ENCODE results near the gene PARD3. TPM values are rescaled to one million over a fixed set of nuclear protein-coding genes. Genes with fewer than 3 reads are reported as not detected.

PARD3 gene
- total RNA-seq, 1 experiment from 2014 or later: 46.3 TPM

- intact Hi-C loops (cut with micrococcal nuclease): no loop called here
- ChIA-PET CTCF (no interaction called here), RAD21 (ENCODE audit: low non-redundant PET in 1 of 2, low total read pairs in 2 of 2, uncharacterized antibody in 2 of 2, unreplicated experiment in 2 of 2) (no interaction called here), POLR2A (no interaction called here)
- Histone ChIP-seq H3K27ac (ENCODE audit: low read depth, low read length) (no peak overlapping the region), H3K9ac (ENCODE audit: low read length) (no peak overlapping the region), H3K9me3 (ENCODE audit: control insufficient read depth in 1 of 2, insufficient read depth in 1 of 2, low read depth in 1 of 2, low read length in 2 of 2) (no peaks in the 10 kb centered on the region), H3K36me3 (ENCODE audit: control insufficient read depth in 1 of 2, insufficient read depth in 2 of 2, low read length in 2 of 2) (no peaks in the 10 kb centered on the region), H3K4me1 (ENCODE audit: control insufficient read depth in 1 of 2, insufficient read depth in 2 of 2, low read length in 2 of 2) (no peaks in the 10 kb centered on the region), H3K4me2 (ENCODE audit: low read length) (no peak overlapping the region), H3K27me3 (ENCODE audit: insufficient read depth, low read length) (no peaks in the 10 kb centered on the region), H3K9me2 (ENCODE audit: insufficient read depth) (no peaks in the 10 kb centered on the region), H4K20me1 (ENCODE audit: insufficient read depth) (0 out of 2 replicates have a peak, but pooled peaks cover 4% of the 10 kb centered on the region), H3K79me2 (ENCODE audit: insufficient read depth, low read length) (no peaks in the 10 kb centered on the region), H3K4me3 (replicated peaks in 1 of 2; ENCODE audit: low read depth in 1 of 2, low read length in 2 of 2) (no peak overlapping the region), H2AFZ (ENCODE audit: low read depth, low read length, poor library complexity, severe bottlenecking) (no peak overlapping the region)
- no peak for TF ChIP-seq ZNF274 (IDR thresholded peaks at IDR 0.05; ENCODE audit: low read depth, low read length)
- no peak for TF ChIP-seq SIN3A (IDR thresholded peaks at IDR 0.05; ENCODE audit: low read depth)
- no peak for TF ChIP-seq RAD21 (IDR thresholded peaks at IDR 0.05; ENCODE audit: low read depth)
- no peak for TF ChIP-seq SP1 (IDR thresholded peaks at IDR 0.05; ENCODE audit: low read depth)
- DNase-seq (ENCODE audit: low read depth, low spot score) (no peak), ATAC-seq (no peak)
- BruUV-seq (replicated peaks): no TSS peak
Observed at GRCh38 chr10:34303022-34303421, 512.1 kb downstream of the PARD3 start.

GRCh38 chr10:34299105-34299611 is 515.9 kb downstream of the PARD3 start:
- no peaks in the 10 kb centered on the region for H3K36me3 ChIP-seq (ENCODE audit: control insufficient read depth in 1 of 2, insufficient read depth in 2 of 2, low read length in 2 of 2)
- TF ChIP-seq SRF (IDR thresholded peaks at IDR 0.05; ENCODE audit: low read depth) (no peak), SP1 (IDR thresholded peaks at IDR 0.05; ENCODE audit: low read depth) (no peak), ZFX (IDR thresholded peaks at IDR 0.05) (no peak), CBX3 (IDR thresholded peaks at IDR 0.05; ENCODE audit: low read depth) (no peak), CEBPB (IDR thresholded peaks at IDR 0.05; ENCODE audit: low read depth) (no peak), SIN3A (IDR thresholded peaks at IDR 0.05; ENCODE audit: low read depth) (no peak), EZH2phosphoT487 (IDR thresholded peaks at IDR 0.05; ENCODE audit: borderline replicate concordance) (no peak), ZBTB33 (IDR thresholded peaks at IDR 0.05; ENCODE audit: extremely low read depth, insufficient replicate concordance, low read length) (no peak)
- no peak for ATAC-seq
- no peak overlapping the region for H3K9ac ChIP-seq (ENCODE audit: low read length)
- H3K27me3 ChIP-seq (ENCODE audit: insufficient read depth, low read length): no peaks in the 10 kb centered on the region
- H4K20me1 ChIP-seq (ENCODE audit: insufficient read depth): 0 out of 2 replicates have a peak, but pooled peaks cover 4% of the 10 kb centered on the region
- ChIA-PET POLR2A (no interaction called here), RAD21 (ENCODE audit: low non-redundant PET in 1 of 2, low total read pairs in 2 of 2, uncharacterized antibody in 2 of 2, unreplicated experiment in 2 of 2) (no interaction called here), CTCF (no interaction called here)
- DNase-seq (ENCODE audit: low read depth, low spot score): no peak
- no peaks in the 10 kb centered on the region for H3K4me1 ChIP-seq (ENCODE audit: control insufficient read depth in 1 of 2, insufficient read depth in 2 of 2, low read length in 2 of 2)
- intact Hi-C loops (cut with micrococcal nuclease): no loop called here
- H3K9me2 ChIP-seq (ENCODE audit: insufficient read depth): no peaks in the 10 kb centered on the region
- no peak overlapping the region for H3K4me2 ChIP-seq (ENCODE audit: low read length)
- H3K27ac ChIP-seq (ENCODE audit: low read depth, low read length): no peak overlapping the region
- no peaks in the 10 kb centered on the region for H3K9me3 ChIP-seq (ENCODE audit: control insufficient read depth in 1 of 2, insufficient read depth in 1 of 2, low read depth in 1 of 2, low read length in 2 of 2)
- H3K79me2 ChIP-seq (ENCODE audit: insufficient read depth, low read length): no peaks in the 10 kb centered on the region
- no TSS peak for BruUV-seq (replicated peaks)
- H3K4me3 ChIP-seq (replicated peaks in 1 of 2; ENCODE audit: low read depth in 1 of 2, low read length in 2 of 2): no peak overlapping the region
- no peak overlapping the region for H2AFZ ChIP-seq (ENCODE audit: low read depth, low read length, poor library complexity, severe bottlenecking)

All from HCT116 (cell line).